Dermis microvascular lymphatic vessel endothelial cell (primary cell): ENCODE data around the gene PARP15. TPM values are rescaled to one million over a fixed set of nuclear protein-coding genes. Genes with fewer than 3 reads are reported as not detected.
"Not testable (repeated sequence)": the region's sequence is repeated elsewhere in the genome, so short reads cannot be mapped to it uniquely, and the experiment has no call there.

Source experiments
- DNase-seq, 2 donors: peaks; one replicate each; pipeline versions ENCODE4 v3.0.0 to v3.0.0-alpha.2; 2010; ENCODE audit warnings: low read depth in 2 of 2
- total RNA-seq: library from RNA; depleted of rRNA; stranded (reverse); fragments of >200 nt; gene quantifications from 2 replicates; pipeline ENCODE4 v1.2.1, GENCODE V29; 2014

The PARP15 gene
- total RNA-seq, result 0.39 and 1.0 TPM in 2 replicates

GRCh38 chr3:122577409-122578031 lies at the start of gene PARP15:
Gene PARP15 (plus strand): TSS chr3:122577650. CDS start chr3:122577668, 18 bp downstream.
- DNase-seq, result peak in 1 of 2 donors; percentile 27

GRCh38 chr3:122530164-122530563 lies 47.3 kb upstream of the PARP15 start:
- no peak for DNase-seq

GRCh38 chr3:122533480-122533879 lies 44.0 kb upstream of the PARP15 start:
- no peak for DNase-seq

- no peak for DNase-seq
Observed at GRCh38 chr3:122533931-122534334, 43.5 kb upstream of the PARP15 start.

GRCh38 chr3:122535964-122536631 lies 41.4 kb upstream of the PARP15 start:
- DNase-seq, result no peak

- DNase-seq, result no peak
Observed at GRCh38 chr3:122536632-122537001, 40.8 kb upstream of the PARP15 start.

- no peak for DNase-seq
Observed at GRCh38 chr3:122538956-122539490, 38.4 kb upstream of the PARP15 start.

GRCh38 chr3:122546151-122546550 lies 31.3 kb upstream of the PARP15 start:
- no peak for DNase-seq

GRCh38 chr3:122548076-122548475 lies 29.4 kb upstream of the PARP15 start:
- DNase-seq, result no peak

GRCh38 chr3:122548619-122549018 lies 28.8 kb upstream of the PARP15 start:
- DNase-seq, result no peak

- DNase-seq, result no peak
Observed at GRCh38 chr3:122553171-122553570, 24.3 kb upstream of the PARP15 start.

GRCh38 chr3:122555275-122556071 lies 22.0 kb upstream of the PARP15 start:
- no peak for DNase-seq

- no peak for DNase-seq
Observed at GRCh38 chr3:122557356-122557755, 20.1 kb upstream of the PARP15 start.

- DNase-seq, result no peak
Observed at GRCh38 chr3:122558605-122559004, 18.8 kb upstream of the PARP15 start.

GRCh38 chr3:122559906-122560305 lies 17.5 kb upstream of the PARP15 start:
- no peak for DNase-seq

- DNase-seq, result peak; percentile 47 to 67
Observed at GRCh38 chr3:122560680-122561079, 16.8 kb upstream of the PARP15 start.

- no peak for DNase-seq
Observed at GRCh38 chr3:122562923-122563716, 14.3 kb upstream of the PARP15 start.

- peak in 1 of 2 donors; percentile 8 for DNase-seq
Observed at GRCh38 chr3:122563717-122564025, 13.8 kb upstream of the PARP15 start.

GRCh38 chr3:122564155-122564912 lies 13.1 kb upstream of the PARP15 start, which contains the start of the genes DTX3L and PARP9:
Gene DTX3L (plus strand): TSS chr3:122564338. CDS start chr3:122564427, 89 bp downstream.
Gene PARP9 (minus strand): TSS chr3:122564300. CDS start chr3:122559620, 4,680 bp downstream.
- peak; percentile 67 to 83 for DNase-seq

GRCh38 chr3:122568131-122568530 lies 9.3 kb upstream of the PARP15 start:
- DNase-seq, result not testable (repeated sequence)

- no peak for DNase-seq
Observed at GRCh38 chr3:122568755-122569154, 8.7 kb upstream of the PARP15 start.
